WTC11 (cell line): ENCODE measurements around the gene P4HB. TPM values are rescaled to one million over a fixed set of nuclear protein-coding genes. Genes with fewer than 3 reads are reported as not detected.

Experiments
- ATAC-seq: fragments of 200-7000 bp; cut with Tn5 transposase; 2 replicates; pipeline ENCODE4 v1.10.0; 2021; ENCODE audit warnings: mild to moderate bottlenecking, moderate library complexity
- CTCF ChIA-PET: fragments of 300-600 bp; sonication (Branson Sonifier 250); formaldehyde crosslinking; loops from one replicate; lab custom pipeline; 2021; ENCODE audit warnings: antibody characterized with exemption; lab: Charles Lee
- POLR2A ChIA-PET: fragments of 350-600 bp; sonication (Branson Sonifier 250); formaldehyde crosslinking; loops from one replicate; lab custom pipeline; 2021; ENCODE audit warnings: antibody characterized with exemption; lab: Charles Lee
- DNase-seq: peaks from one replicate; pipeline ENCODE4 v3.0.0; 2021; ENCODE audit warnings: low spot score
- H3K27ac Mint-ChIP-seq: 2 replicates; pipeline ENCODE4 v1.8.0; 2021; ENCODE audit warnings: mixed read lengths
- H3K27me3 Mint-ChIP-seq: 2 replicates; pipeline ENCODE4 v1.8.0; 2021; ENCODE audit warnings: low read depth, mild to moderate bottlenecking, moderate library complexity, mixed read lengths
- H3K36me3 Mint-ChIP-seq: 2 replicates; pipeline ENCODE4 v1.8.0; 2021; ENCODE audit warnings: mixed read lengths
- H3K4me1 Mint-ChIP-seq: 2 replicates; pipeline ENCODE4 v1.8.0; 2022; ENCODE audit warnings: mixed read lengths
- H3K4me3 Mint-ChIP-seq: 2 replicates; pipeline ENCODE4 v1.8.0; 2021; ENCODE audit warnings: mild to moderate bottlenecking, moderate library complexity, mixed read lengths
- H3K9me3 Mint-ChIP-seq: 2 replicates; pipeline ENCODE4 v1.8.0; 2021; ENCODE audit warnings: mixed read lengths
- CREB1 ChIP-seq: sonication (generic); formaldehyde crosslinking; IDR thresholded peaks from 2 replicates; pipeline ENCODE4 v1.8.0; 2023; ENCODE audit warnings: mild to moderate bottlenecking, missing genetic modification reagents
- ELF4 ChIP-seq: sonication (generic); formaldehyde crosslinking; IDR thresholded peaks from 2 replicates; pipeline ENCODE4 v1.8.1; 2022; ENCODE audit warnings: low read depth, mild to moderate bottlenecking, moderate library complexity, missing genetic modification reagents
- EMX1 ChIP-seq: fragments of 250-450 bp; sonication (Bioruptor Pico); IDR thresholded peaks from 2 replicates; pipeline ENCODE4 v1.8.0; 2021; ENCODE audit warnings: mild to moderate bottlenecking
- ESRRA ChIP-seq: sonication (generic); formaldehyde crosslinking; IDR thresholded peaks from 2 replicates; pipeline ENCODE4 v1.8.1; 2022; ENCODE audit warnings: mild to moderate bottlenecking, missing genetic modification reagents, borderline replicate concordance
- FOXP1 ChIP-seq: sonication (generic); formaldehyde crosslinking; IDR thresholded peaks from 2 replicates; pipeline ENCODE4 v1.8.0; 2022; ENCODE audit warnings: missing genetic modification reagents, mild to moderate bottlenecking, moderate library complexity, borderline replicate concordance
- GRHL2 ChIP-seq: fragments of 250-450 bp; sonication (Bioruptor Pico); IDR thresholded peaks from 2 replicates; pipeline ENCODE4 v1.8.0; 2022; ENCODE audit warnings: mild to moderate bottlenecking, moderate library complexity; ENCODE audit not compliant: insufficient replicate concordance, severe bottlenecking
- JAZF1 ChIP-seq: fragments of 250-450 bp; sonication (Bioruptor Pico); IDR thresholded peaks from 2 replicates; pipeline ENCODE4 v1.9.0; 2021; ENCODE audit warnings: moderate library complexity, mild to moderate bottlenecking, inconsistent platforms
- JUN ChIP-seq: sonication (generic); formaldehyde crosslinking; IDR thresholded peaks from 2 replicates; pipeline ENCODE4 v1.8.0; 2023; ENCODE audit warnings: mild to moderate bottlenecking, missing genetic modification reagents
- KAT7 ChIP-seq: sonication (generic); formaldehyde crosslinking; IDR thresholded peaks from 2 replicates; pipeline ENCODE4 v1.8.1; 2023; ENCODE audit warnings: missing genetic modification reagents, mild to moderate bottlenecking, borderline replicate concordance
- NFATC4 ChIP-seq: fragments of 250-450 bp; sonication (Bioruptor Pico); IDR thresholded peaks from 2 replicates; pipeline ENCODE4 v1.9.0; 2021; ENCODE audit warnings: mild to moderate bottlenecking
- NFYB ChIP-seq: sonication (generic); formaldehyde crosslinking; conservative IDR thresholded peaks from 2 replicates; pipeline ENCODE4 v1.8.0; 2022; ENCODE audit warnings: low read depth, missing genetic modification reagents
- NR1H2 ChIP-seq: sonication (generic); formaldehyde crosslinking; IDR thresholded peaks from 2 replicates; pipeline ENCODE4 v1.9.0; 2021; ENCODE audit warnings: mild to moderate bottlenecking, moderate library complexity, missing genetic modification reagents
- OVOL2 ChIP-seq: fragments of 250-450 bp; sonication (Bioruptor Pico); IDR thresholded peaks from 2 replicates; pipeline ENCODE4 v1.9.0; 2021; ENCODE audit warnings: mild to moderate bottlenecking, borderline replicate concordance
- SOX15 ChIP-seq: fragments of 250-450 bp; sonication (Bioruptor Pico); IDR thresholded peaks from 2 replicates; pipeline ENCODE4 v1.9.0; 2021; ENCODE audit warnings: mild to moderate bottlenecking
- SP1 ChIP-seq: sonication (generic); formaldehyde crosslinking; conservative IDR thresholded peaks from 2 replicates; pipeline ENCODE4 v1.8.1; 2022; ENCODE audit warnings: missing genetic modification reagents
- ZNF232 ChIP-seq: sonication (generic); formaldehyde crosslinking; IDR thresholded peaks from 2 replicates; pipeline ENCODE4 v1.8.0; 2022; ENCODE audit warnings: mild to moderate bottlenecking, missing genetic modification reagents
- ZNF263 ChIP-seq: sonication (generic); formaldehyde crosslinking; IDR thresholded peaks from 2 replicates; pipeline ENCODE4 v1.8.1; 2022; ENCODE audit warnings: low read depth, mild to moderate bottlenecking, moderate library complexity, missing genetic modification reagents
- ZNF317 ChIP-seq: sonication (generic); formaldehyde crosslinking; IDR thresholded peaks from 2 replicates; pipeline ENCODE4 v1.8.1; 2023; ENCODE audit warnings: low read depth, mild to moderate bottlenecking, moderate library complexity, missing genetic modification reagents, borderline replicate concordance
- ZNF423 ChIP-seq: fragments of 250-450 bp; sonication (Bioruptor Pico); IDR thresholded peaks from 2 replicates; pipeline ENCODE4 v2.1.2; 2022; ENCODE audit warnings: mild to moderate bottlenecking, moderate library complexity
- total RNA-seq: library from RNA; stranded (reverse); gene quantifications from 3 replicates; pipeline ENCODE4 v1.2.3, GENCODE V29; 2021
- TF ChIP-seq, protein P1 (sequence below): sonication (generic); formaldehyde crosslinking; IDR thresholded peaks from 2 replicates; pipeline ENCODE4 v1.8.1; 2023; ENCODE audit warnings: mild to moderate bottlenecking, moderate library complexity, missing genetic modification reagents
- TF ChIP-seq, protein P2 (sequence below): sonication (generic); formaldehyde crosslinking; IDR thresholded peaks from 2 replicates; pipeline ENCODE4 v1.8.1; 2022; ENCODE audit warnings: missing genetic modification reagents, borderline replicate concordance
- TF ChIP-seq, protein P3 (sequence below): sonication (generic); formaldehyde crosslinking; IDR thresholded peaks from 2 replicates; pipeline ENCODE4 v1.8.1; 2022; ENCODE audit warnings: low read depth, missing genetic modification reagents, borderline replicate concordance
- TF ChIP-seq, protein P4 (sequence below): sonication (generic); formaldehyde crosslinking; IDR thresholded peaks from 2 replicates; pipeline ENCODE4 v1.8.0; 2022; ENCODE audit warnings: mild to moderate bottlenecking, missing genetic modification reagents
- TF ChIP-seq, protein P5 (sequence below): fragments of 250-450 bp; sonication (Bioruptor Pico); IDR thresholded peaks from 2 replicates; pipeline ENCODE4 v1.9.0; 2021; ENCODE audit warnings: mild to moderate bottlenecking, borderline replicate concordance
- TF ChIP-seq, protein P6 (sequence below): sonication (generic); formaldehyde crosslinking; IDR thresholded peaks from 2 replicates; pipeline ENCODE4 v1.8.1; 2022; ENCODE audit warnings: mild to moderate bottlenecking, moderate library complexity, missing genetic modification reagents

P4HB gene
- total RNA-seq, 1 experiment from 2014 or later, result 380 TPM

DNA sequence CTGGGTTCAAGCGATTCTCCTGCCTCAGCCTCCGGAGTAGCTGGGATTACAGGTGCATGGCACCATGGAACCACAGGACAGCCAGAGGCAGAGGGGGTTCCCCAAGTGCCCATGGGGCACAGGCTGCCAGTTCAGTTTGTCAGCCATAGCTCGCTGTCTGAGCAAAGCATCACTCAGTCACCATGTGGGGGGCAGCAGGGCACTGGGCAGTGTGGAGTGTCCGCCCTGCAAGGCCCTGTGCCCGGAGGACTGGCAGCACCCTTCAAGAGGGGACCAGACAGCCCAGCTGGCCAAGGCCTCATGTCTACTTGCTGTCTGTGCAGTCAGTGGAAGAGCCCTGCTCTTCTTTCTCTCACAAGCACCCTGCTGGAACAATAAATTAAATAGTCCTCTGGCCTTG lies 24.6 kb upstream of the P4HB start:
- Mint-ChIP-seq H3K27me3 (no peaks in the 10 kb centered on the region), H3K4me3 (no peak overlapping the region), H3K27ac (no peak overlapping the region), H3K4me1 (peaks cover 6% of the 10 kb centered on the region), H3K9me3 (no peaks in the 10 kb centered on the region), H3K36me3 (peaks cover 56% of the 10 kb centered on the region)
- no peak for ATAC-seq
- TF ChIP-seq, protein P1, sequence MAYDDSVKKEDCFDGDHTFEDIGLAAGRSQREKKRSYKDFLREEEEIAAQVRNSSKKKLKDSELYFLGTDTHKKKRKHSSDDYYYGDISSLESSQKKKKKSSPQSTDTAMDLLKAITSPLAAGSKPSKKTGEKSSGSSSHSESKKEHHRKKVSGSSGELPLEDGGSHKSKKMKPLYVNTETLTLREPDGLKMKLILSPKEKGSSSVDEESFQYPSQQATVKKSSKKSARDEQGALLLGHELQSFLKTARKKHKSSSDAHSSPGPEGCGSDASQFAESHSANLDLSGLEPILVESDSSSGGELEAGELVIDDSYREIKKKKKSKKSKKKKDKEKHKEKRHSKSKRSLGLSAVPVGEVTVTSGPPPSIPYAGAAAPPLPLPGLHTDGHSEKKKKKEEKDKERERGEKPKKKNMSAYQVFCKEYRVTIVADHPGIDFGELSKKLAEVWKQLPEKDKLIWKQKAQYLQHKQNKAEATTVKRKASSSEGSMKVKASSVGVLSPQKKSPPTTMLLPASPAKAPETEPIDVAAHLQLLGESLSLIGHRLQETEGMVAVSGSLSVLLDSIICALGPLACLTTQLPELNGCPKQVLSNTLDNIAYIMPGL (CRISPR knock-in tag), result no peak
- no peak for TF ChIP-seq ZNF263
- TF ChIP-seq NR1H2 (CRISPR knock-in tag), result no peak
- TF ChIP-seq JAZF1 (CRISPR knock-in tag), result no peak
- TF ChIP-seq ZNF423 (CRISPR knock-in tag), result no peak
- TF ChIP-seq SOX15 (CRISPR knock-in tag), result no peak
- TF ChIP-seq JUN (CRISPR knock-in tag), result no peak
- no peak for TF ChIP-seq ZNF317 (CRISPR knock-in tag)
- TF ChIP-seq, protein P2, sequence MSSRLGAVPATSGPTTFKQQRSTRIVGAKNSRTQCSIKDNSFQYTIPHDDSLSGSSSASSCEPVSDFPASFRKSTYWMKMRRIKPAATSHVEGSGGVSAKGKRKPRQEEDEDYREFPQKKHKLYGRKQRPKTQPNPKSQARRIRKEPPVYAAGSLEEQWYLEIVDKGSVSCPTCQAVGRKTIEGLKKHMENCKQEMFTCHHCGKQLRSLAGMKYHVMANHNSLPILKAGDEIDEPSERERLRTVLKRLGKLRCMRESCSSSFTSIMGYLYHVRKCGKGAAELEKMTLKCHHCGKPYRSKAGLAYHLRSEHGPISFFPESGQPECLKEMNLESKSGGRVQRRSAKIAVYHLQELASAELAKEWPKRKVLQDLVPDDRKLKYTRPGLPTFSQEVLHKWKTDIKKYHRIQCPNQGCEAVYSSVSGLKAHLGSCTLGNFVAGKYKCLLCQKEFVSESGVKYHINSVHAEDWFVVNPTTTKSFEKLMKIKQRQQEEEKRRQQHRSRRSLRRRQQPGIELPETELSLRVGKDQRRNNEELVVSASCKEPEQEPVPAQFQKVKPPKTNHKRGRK (CRISPR knock-in tag), result no peak
- TF ChIP-seq CREB1 (CRISPR knock-in tag), result no peak
- TF ChIP-seq, protein P3, sequence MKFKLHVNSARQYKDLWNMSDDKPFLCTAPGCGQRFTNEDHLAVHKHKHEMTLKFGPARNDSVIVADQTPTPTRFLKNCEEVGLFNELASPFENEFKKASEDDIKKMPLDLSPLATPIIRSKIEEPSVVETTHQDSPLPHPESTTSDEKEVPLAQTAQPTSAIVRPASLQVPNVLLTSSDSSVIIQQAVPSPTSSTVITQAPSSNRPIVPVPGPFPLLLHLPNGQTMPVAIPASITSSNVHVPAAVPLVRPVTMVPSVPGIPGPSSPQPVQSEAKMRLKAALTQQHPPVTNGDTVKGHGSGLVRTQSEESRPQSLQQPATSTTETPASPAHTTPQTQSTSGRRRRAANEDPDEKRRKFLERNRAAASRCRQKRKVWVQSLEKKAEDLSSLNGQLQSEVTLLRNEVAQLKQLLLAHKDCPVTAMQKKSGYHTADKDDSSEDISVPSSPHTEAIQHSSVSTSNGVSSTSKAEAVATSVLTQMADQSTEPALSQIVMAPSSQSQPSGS (CRISPR knock-in tag), result no peak
- no peak for TF ChIP-seq SP1
- TF ChIP-seq, protein P4, sequence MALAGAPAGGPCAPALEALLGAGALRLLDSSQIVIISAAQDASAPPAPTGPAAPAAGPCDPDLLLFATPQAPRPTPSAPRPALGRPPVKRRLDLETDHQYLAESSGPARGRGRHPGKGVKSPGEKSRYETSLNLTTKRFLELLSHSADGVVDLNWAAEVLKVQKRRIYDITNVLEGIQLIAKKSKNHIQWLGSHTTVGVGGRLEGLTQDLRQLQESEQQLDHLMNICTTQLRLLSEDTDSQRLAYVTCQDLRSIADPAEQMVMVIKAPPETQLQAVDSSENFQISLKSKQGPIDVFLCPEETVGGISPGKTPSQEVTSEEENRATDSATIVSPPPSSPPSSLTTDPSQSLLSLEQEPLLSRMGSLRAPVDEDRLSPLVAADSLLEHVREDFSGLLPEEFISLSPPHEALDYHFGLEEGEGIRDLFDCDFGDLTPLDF (CRISPR knock-in tag), result no peak
- TF ChIP-seq ELF4, result no peak
- no peak for TF ChIP-seq KAT7 (CRISPR knock-in tag)
- ChIA-PET POLR2A (no interaction called here), CTCF (interaction anchor here (0.5 to 2.7 kb wide), 3 partner anchors 15 to 364 kb away, joined by 3 to 10 read pairs (median 3); no protein-coding TSS in a partner anchor)
- DNase-seq, result no peak

DNA sequence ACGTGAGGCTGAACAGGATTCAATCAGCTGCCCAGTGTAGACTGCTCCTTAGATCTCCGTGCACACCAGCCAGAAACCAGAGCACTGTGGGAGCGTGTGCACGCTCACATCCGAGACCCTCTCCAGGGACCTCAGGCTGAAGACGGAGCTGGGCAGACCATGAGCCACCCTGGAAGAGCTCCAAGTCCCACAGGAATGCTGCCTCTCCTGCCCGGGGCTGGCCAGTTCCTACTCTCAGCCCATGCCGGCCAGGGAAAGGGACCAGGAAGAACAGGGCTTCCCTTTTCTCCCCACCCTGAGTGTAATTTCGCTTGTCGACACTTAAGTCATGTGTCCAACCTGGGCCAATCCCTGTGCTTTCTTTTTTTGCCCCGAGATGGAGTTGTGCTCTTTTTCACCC lies 24.2 kb upstream of the P4HB start:
- Mint-ChIP-seq H3K4me3 (no peak overlapping the region), H3K27ac (no peak overlapping the region; the same call in 1 of the 2 replicates), H3K27me3 (no peaks in the 10 kb centered on the region), H3K36me3 (peaks cover 58% of the 10 kb centered on the region), H3K4me1 (0 out of 2 replicates have a peak, but pooled peaks cover 4% of the 10 kb centered on the region), H3K9me3 (no peaks in the 10 kb centered on the region)
- DNase-seq (no peak), ATAC-seq (peak; percentile 21; the same call in 1 of the 2 replicates)
- ChIA-PET POLR2A (no interaction called here), CTCF (interaction anchor here (0.5 to 2.7 kb wide), 3 partner anchors 15 to 364 kb away, joined by 3 to 10 read pairs (median 3); no protein-coding TSS in a partner anchor)
- no peak for TF ChIP-seq ZNF423 (CRISPR knock-in tag)
- TF ChIP-seq, protein P5, sequence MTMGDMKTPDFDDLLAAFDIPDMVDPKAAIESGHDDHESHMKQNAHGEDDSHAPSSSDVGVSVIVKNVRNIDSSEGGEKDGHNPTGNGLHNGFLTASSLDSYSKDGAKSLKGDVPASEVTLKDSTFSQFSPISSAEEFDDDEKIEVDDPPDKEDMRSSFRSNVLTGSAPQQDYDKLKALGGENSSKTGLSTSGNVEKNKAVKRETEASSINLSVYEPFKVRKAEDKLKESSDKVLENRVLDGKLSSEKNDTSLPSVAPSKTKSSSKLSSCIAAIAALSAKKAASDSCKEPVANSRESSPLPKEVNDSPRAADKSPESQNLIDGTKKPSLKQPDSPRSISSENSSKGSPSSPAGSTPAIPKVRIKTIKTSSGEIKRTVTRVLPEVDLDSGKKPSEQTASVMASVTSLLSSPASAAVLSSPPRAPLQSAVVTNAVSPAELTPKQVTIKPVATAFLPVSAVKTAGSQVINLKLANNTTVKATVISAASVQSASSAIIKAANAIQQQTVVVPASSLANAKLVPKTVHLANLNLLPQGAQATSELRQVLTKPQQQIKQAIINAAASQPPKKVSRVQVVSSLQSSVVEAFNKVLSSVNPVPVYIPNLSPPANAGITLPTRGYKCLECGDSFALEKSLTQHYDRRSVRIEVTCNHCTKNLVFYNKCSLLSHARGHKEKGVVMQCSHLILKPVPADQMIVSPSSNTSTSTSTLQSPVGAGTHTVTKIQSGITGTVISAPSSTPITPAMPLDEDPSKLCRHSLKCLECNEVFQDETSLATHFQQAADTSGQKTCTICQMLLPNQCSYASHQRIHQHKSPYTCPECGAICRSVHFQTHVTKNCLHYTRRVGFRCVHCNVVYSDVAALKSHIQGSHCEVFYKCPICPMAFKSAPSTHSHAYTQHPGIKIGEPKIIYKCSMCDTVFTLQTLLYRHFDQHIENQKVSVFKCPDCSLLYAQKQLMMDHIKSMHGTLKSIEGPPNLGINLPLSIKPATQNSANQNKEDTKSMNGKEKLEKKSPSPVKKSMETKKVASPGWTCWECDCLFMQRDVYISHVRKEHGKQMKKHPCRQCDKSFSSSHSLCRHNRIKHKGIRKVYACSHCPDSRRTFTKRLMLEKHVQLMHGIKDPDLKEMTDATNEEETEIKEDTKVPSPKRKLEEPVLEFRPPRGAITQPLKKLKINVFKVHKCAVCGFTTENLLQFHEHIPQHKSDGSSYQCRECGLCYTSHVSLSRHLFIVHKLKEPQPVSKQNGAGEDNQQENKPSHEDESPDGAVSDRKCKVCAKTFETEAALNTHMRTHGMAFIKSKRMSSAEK (CRISPR knock-in tag), result no peak
- TF ChIP-seq EMX1, result no peak
- no peak for TF ChIP-seq GRHL2
- TF ChIP-seq OVOL2 (CRISPR knock-in tag), result no peak
- TF ChIP-seq ESRRA (CRISPR knock-in tag), result no peak
- no peak for TF ChIP-seq NFYB (CRISPR knock-in tag)
- TF ChIP-seq FOXP1 (CRISPR knock-in tag), result no peak
- no peak for TF ChIP-seq ZNF232 (CRISPR knock-in tag)
- TF ChIP-seq SOX15 (CRISPR knock-in tag), result no peak
- no peak for TF ChIP-seq KAT7 (CRISPR knock-in tag)
- no peak for TF ChIP-seq NFATC4 (CRISPR knock-in tag)
- TF ChIP-seq, protein P6, sequence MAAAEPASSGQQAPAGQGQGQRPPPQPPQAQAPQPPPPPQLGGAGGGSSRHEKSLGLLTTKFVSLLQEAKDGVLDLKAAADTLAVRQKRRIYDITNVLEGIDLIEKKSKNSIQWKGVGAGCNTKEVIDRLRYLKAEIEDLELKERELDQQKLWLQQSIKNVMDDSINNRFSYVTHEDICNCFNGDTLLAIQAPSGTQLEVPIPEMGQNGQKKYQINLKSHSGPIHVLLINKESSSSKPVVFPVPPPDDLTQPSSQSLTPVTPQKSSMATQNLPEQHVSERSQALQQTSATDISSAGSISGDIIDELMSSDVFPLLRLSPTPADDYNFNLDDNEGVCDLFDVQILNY (CRISPR knock-in tag), result no peak
